ENCODE results near the gene CEP170B. TPM values are rescaled to one million over a fixed set of nuclear protein-coding genes. Genes with fewer than 3 reads are reported as not detected.

The CEP170B gene
- total and polyA plus RNA-seq, 2 donors (not counting 1 experiment from before 2014, with no cell fraction given): 0.16 to 0.59 TPM

DNA sequence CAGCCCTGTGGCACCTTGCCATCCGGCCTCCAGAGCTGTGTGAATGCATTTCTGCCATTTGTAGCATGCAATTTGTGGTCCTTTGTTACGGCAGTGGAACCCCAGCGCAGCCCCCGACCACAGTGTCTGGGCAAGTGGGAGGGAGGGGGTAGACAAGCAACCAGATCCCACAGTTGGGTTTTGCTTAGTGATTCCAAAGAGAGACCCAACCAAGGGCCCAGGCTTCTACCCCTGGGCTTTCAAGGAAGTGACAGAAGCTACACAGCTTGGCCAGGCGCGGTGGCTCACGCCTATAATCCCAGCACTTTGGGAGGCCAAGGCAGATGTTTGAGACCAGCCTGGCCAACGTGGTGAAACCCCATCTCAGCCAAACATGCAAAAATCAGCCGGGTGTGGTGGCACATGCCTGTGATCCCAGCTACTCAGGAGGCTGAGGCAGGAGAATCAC, 46.3 kb upstream of the CEP170B start:
- Histone ChIP-seq H3K36me3 (replicated peaks in 1 of 2; ENCODE audit: control extremely low read depth in 1 of 2, control insufficient read depth in 1 of 2, extremely low read depth in 1 of 2, insufficient read depth in 2 of 2, low read length in 1 of 2) (no peaks in the 10 kb centered on the region), H2AFZ (ENCODE audit: insufficient read depth, low read depth, low read length, poor library complexity, severe bottlenecking) (no peak overlapping the region), H3K9ac (ENCODE audit: low read length) (no peak overlapping the region), H3K4me2 (replicated peaks; ENCODE audit: low read depth, low read length, poor library complexity, severe bottlenecking) (no peak overlapping the region), H4K20me1 (ENCODE audit: control insufficient read depth, insufficient read depth, low read length, poor library complexity, severe bottlenecking) (no peaks in the 10 kb centered on the region), H3K27me3 (replicated peaks in 1 of 4; ENCODE audit: control extremely low read depth in 1 of 4, control insufficient read depth in 3 of 4, insufficient read depth in 4 of 4, low read length in 3 of 4) (no peaks in the 10 kb centered on the region), H3K4me3 (ENCODE audit: control extremely low read depth in 1 of 5, extremely low read depth in 1 of 5, insufficient read depth in 1 of 5, low read depth in 2 of 5, low read length in 4 of 5) (no peak overlapping the region), H3K79me2 (ENCODE audit: control insufficient read depth, insufficient read depth, low read length) (peaks cover 11% of the 10 kb centered on the region), H3K27ac (ENCODE audit: low read length in 2 of 2) (no peak overlapping the region), H3K4me1 (ENCODE audit: control insufficient read depth in 2 of 2, insufficient read depth in 2 of 2, low read length in 2 of 2) (peaks cover 9 to 19% of the 10 kb centered on the region in 2 donors), H3K9me3 (ENCODE audit: control extremely low read depth in 1 of 3, control insufficient read depth in 2 of 3, insufficient read depth in 1 of 3, low read length in 2 of 3) (peaks cover 0 to 12% (median 0%) of the 10 kb centered on the region in 3 donors)
- CTCF ChIA-PET: interaction anchor here (1.3 to 1.4 kb wide), 2 partner anchors 49 to 50 kb away, joined by 3 read pairs; no protein-coding TSS in a partner anchor
- peaks cover 17% of the 10 kb centered on the region for H3K4me1 Mint-ChIP-seq
- ATAC-seq (ENCODE audit: low read depth): no peak
- H3K4me3 Mint-ChIP-seq: no peak overlapping the region
- 95% methylated on average over 9 of the region's 9 CpGs for WGBS (ENCODE audit: insufficient coverage)
- intact Hi-C loops (cut with micrococcal nuclease): no loop called here
- POLR2A ChIA-PET: no interaction called here
- no peak overlapping the region for H3K27ac Mint-ChIP-seq
- H3K9me3 Mint-ChIP-seq (ENCODE audit: insufficient read depth): no peaks in the 10 kb centered on the region
- no peaks in the 10 kb centered on the region for H3K27me3 Mint-ChIP-seq
- no peak for TF ChIP-seq EZH2 (IDR thresholded peaks at IDR 0.05; ENCODE audit: borderline replicate concordance, insufficient read depth, low read depth, low read length, poor library complexity, severe bottlenecking)
- TF ChIP-seq, protein P1, sequence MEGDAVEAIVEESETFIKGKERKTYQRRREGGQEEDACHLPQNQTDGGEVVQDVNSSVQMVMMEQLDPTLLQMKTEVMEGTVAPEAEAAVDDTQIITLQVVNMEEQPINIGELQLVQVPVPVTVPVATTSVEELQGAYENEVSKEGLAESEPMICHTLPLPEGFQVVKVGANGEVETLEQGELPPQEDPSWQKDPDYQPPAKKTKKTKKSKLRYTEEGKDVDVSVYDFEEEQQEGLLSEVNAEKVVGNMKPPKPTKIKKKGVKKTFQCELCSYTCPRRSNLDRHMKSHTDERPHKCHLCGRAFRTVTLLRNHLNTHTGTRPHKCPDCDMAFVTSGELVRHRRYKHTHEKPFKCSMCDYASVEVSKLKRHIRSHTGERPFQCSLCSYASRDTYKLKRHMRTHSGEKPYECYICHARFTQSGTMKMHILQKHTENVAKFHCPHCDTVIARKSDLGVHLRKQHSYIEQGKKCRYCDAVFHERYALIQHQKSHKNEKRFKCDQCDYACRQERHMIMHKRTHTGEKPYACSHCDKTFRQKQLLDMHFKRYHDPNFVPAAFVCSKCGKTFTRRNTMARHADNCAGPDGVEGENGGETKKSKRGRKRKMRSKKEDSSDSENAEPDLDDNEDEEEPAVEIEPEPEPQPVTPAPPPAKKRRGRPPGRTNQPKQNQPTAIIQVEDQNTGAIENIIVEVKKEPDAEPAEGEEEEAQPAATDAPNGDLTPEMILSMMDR (IDR thresholded peaks at IDR 0.05): no peak
- no peak for DNase-seq

DNA sequence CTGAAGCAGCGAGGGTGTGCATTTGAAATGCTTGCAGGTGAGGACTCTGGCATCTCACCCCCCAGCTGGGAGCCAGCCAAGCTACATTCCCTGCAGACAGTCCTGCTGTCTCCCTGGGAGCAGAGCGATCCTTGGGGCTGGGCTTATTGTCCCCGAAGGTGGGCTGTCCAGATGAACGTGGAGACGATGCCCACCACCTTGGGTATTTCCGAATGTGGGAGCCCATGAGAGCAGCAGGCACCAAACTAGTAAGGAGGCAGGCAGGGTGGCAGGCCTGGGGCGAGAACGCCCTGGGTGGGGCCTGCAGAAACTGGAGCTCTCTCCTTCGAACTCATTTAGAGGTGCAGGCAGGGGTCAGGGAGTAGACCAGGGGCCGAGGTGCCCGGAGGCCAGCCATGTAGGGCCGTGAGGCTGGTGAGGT, 45.7 kb upstream of the CEP170B start:
- Histone ChIP-seq H2AFZ (ENCODE audit: insufficient read depth, low read depth, low read length, poor library complexity, severe bottlenecking) (no peak overlapping the region), H3K9ac (ENCODE audit: low read length) (no peak overlapping the region), H3K27ac (ENCODE audit: low read length in 2 of 2) (no peak overlapping the region), H3K4me2 (replicated peaks; ENCODE audit: low read depth, low read length, poor library complexity, severe bottlenecking) (no peak overlapping the region), H3K4me1 (ENCODE audit: control insufficient read depth in 2 of 2, insufficient read depth in 2 of 2, low read length in 2 of 2) (peaks cover 9 to 19% of the 10 kb centered on the region in 2 donors), H3K4me3 (ENCODE audit: control extremely low read depth in 1 of 5, extremely low read depth in 1 of 5, insufficient read depth in 1 of 5, low read depth in 2 of 5, low read length in 4 of 5) (no peak overlapping the region), H4K20me1 (ENCODE audit: control insufficient read depth, insufficient read depth, low read length, poor library complexity, severe bottlenecking) (no peaks in the 10 kb centered on the region), H3K79me2 (ENCODE audit: control insufficient read depth, insufficient read depth, low read length) (peaks cover 11% of the 10 kb centered on the region), H3K27me3 (replicated peaks in 1 of 4; ENCODE audit: control extremely low read depth in 1 of 4, control insufficient read depth in 3 of 4, insufficient read depth in 4 of 4, low read length in 3 of 4) (no peaks in the 10 kb centered on the region), H3K36me3 (replicated peaks in 1 of 2; ENCODE audit: control extremely low read depth in 1 of 2, control insufficient read depth in 1 of 2, extremely low read depth in 1 of 2, insufficient read depth in 2 of 2, low read length in 1 of 2) (no peaks in the 10 kb centered on the region), H3K9me3 (ENCODE audit: control extremely low read depth in 1 of 3, control insufficient read depth in 2 of 3, insufficient read depth in 1 of 3, low read length in 2 of 3) (peaks cover 0 to 12% (median 0%) of the 10 kb centered on the region in 3 donors)
- H3K9me3 Mint-ChIP-seq (ENCODE audit: insufficient read depth): peaks cover 2% of the 10 kb centered on the region
- ChIA-PET CTCF (interaction anchor here (1.4 kb wide), 1 partner anchor 51 kb away, joined by 3 read pairs; no protein-coding TSS in a partner anchor), POLR2A (no interaction called here)
- 93% methylated on average over 12 of the region's 12 CpGs for WGBS (ENCODE audit: insufficient coverage)
- DNase-seq (no peak), ATAC-seq (ENCODE audit: low read depth) (no peak)
- H3K27ac Mint-ChIP-seq: no peak overlapping the region
- H3K27me3 Mint-ChIP-seq: peaks cover under 1% of the 10 kb centered on the region
- peaks cover 14% of the 10 kb centered on the region for H3K4me1 Mint-ChIP-seq
- intact Hi-C loops (cut with micrococcal nuclease): no loop called here
- no peak overlapping the region for H3K4me3 Mint-ChIP-seq
- TF ChIP-seq EZH2 (IDR thresholded peaks at IDR 0.05; ENCODE audit: borderline replicate concordance, insufficient read depth, low read depth, low read length, poor library complexity, severe bottlenecking): no peak
- TF ChIP-seq, protein P1 (IDR thresholded peaks at IDR 0.05): no peak
